AG09309 (cell line): ENCODE data around the gene PHPT1.
A peak's percentile ranks its signal among the peaks of the same experiment; 100 is the strongest.

ENCODE experiments used
- DNase-seq: peaks from one replicate; pipeline ENCODE4 v3.0.0-alpha.2; 2010; ENCODE audit warnings: low read depth
- H3K4me3 ChIP-seq: 2 replicates; pipeline ENCODE4 v1.5.1; 2011; ENCODE audit warnings: mild to moderate bottlenecking, low read depth, low read length, moderate library complexity; ENCODE audit not compliant: control insufficient read depth
- CTCF ChIP-seq: IDR thresholded peaks from 2 replicates; pipeline ENCODE4 v1.5.1; 2011; ENCODE audit warnings: mild to moderate bottlenecking, low read depth, low read length, inconsistent platforms; ENCODE audit not compliant: insufficient read depth, control insufficient read depth; ENCODE audit errors: missing control alignments

PHPT1 gene

DNA sequence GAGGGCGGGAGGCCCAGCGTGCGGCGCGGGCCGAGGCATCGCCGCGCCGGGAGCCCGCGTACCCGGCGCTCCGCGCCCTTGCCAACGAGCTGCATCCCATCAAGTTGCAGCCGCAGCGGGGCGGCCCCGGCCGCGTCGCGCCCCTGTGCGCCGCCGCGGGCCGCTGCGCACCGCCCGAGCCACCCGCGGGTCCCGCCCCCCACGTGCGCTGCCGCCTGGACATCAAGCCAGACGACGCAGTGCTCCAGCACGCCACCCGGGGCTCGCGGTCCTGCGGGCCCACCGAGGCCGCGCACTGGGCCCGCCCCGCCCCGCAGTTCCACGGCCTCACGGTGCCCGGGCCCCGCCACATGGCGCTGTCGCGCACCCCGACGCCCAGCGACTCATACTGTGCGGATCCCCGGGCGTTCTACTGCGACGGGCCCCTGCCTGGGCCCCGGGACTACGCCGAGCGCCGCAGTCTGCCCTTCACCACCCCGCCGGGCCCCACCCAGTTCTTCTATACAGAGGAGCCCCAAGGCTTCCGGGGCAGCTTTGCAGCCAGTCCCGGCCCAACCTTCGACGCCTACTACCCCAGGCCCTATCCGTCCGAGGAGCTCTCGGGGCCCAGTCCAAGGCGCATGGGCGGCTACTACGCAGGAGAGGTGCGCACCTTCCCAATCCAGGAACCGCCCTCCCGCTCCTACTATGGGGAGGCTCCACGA, 4.3 kb upstream of the PHPT1 start:
- DNase-seq: no peak
- no peak for TF ChIP-seq CTCF
- no peak overlapping the region for H3K4me3 ChIP-seq

GRCh38 chr9:136845465-136846260, 3.5 kb upstream of the PHPT1 start:
- DNase-seq: no peak
- no peak for TF ChIP-seq CTCF
- no peak overlapping the region for H3K4me3 ChIP-seq

DNA sequence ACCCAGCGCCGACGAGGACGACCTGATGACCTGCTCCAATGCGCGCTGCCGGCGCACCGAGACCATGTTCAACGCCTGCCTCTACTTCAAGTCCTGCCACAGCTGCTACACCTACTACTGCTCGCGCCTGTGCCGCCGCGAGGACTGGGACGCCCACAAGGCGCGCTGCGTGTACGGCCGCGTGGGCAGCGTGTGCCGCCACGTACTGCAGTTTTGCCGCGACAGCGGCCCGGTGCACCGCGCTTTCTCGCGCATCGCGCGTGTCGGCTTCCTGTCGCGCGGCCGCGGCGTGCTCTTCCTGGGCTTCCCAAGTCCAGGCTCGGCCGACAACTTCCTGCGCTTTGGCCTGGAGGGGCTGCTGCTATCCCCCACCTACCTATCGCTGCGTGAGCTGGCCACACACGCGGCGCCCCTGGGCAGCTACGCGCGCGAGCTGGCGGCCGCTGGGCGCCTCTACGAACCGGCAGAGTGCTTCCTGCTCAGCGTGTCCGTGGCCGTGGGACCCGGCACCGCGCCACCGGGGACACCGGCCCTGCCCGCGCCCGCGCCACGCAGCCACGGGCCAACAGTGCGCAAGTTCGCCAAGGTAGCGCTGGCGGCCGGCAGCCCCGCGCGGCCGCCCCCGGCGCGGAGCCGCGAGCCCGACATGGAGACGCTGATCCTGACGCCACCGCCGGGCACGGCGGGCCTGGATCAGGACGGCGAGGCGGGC, 2.7 kb upstream of the PHPT1 start:
- DNase-seq: no peak
- no peak for TF ChIP-seq CTCF
- H3K4me3 ChIP-seq: no peak overlapping the region

DNA sequence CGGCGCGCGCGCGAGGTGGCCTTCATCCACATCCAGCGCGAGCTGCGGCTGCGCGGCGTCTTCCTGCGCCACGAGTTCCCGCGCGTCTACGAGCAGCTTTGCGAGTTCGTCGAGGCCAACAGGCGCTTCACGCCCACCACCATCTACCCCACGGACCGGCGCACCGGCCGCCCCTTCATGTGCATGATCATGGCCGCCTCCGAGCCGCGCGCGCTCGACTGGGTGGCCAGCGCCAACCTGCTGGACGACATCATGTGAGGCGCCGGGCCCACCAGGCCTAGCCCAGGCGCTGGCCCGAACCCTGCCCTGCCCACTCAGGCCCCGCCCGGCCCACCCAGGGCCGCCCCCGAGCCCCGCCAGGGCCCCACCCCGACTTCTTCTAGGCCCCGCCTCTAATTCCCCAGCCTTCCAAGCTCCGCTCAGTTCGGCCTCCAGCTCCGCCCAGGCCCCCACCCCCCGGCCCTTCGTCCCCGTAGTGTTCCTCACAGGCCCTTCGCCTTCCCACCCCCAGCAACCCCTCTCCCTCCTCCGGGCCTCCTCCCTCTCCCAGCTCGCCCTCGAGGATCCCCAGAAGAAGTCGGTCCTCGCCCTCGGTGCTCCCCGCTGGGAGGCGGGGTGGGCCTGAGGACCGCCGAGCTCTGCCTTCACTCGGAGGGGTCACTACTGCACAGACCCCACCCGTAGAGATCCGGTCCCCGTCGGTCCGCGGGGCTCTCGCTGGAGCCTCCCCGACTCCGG, 2.0 kb upstream of the PHPT1 start:
- peak overlapping the region; percentile 95 for H3K4me3 ChIP-seq
- no peak for DNase-seq

DNA sequence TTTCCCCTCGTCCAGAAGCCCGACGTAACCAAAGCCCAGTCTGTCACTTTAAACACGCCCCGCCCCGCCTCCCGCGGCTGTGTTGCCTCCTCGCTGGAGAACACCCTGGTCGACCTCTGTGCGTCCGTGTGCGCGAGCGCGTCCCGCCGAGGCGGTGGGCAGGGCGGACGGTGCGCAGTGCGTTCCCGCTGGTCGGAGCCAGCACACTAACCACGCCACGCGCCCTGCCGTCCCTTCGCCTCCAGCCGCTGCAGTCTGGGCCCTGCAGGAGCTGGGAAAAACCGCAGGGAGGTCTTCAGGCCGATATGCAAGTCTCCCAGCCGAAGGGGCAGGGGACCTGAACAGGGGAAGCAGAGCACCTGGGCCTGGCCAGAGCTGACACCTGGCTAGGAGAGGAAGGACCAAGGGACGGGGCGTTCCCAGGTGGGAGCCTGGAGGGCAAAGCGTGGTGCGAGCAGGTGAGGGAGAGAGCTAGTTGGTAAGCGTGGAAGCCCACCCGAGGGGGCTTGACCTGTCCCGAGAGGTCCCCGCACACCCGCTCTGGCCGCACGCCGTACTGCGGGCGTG, 1.3 kb upstream of the PHPT1 start:
- no peak for TF ChIP-seq CTCF
- no peak for DNase-seq
- peak overlapping the region; percentile 95 for H3K4me3 ChIP-seq

More for the DNA sequence above, 2.0 kb upstream of the PHPT1 start:
- TF ChIP-seq CTCF: no peak
